A549 (cell line): ENCODE data around the gene EMX1. TPM values are rescaled to one million over a fixed set of nuclear protein-coding genes. Genes with fewer than 3 reads are reported as not detected.

ENCODE experiments used
- ATAC-seq, 2 experiments: fragments of 200-7000 bp in 1 of 2; fragments of >200 bp in 1 of 2; cut with Nextera tagmentation in 1 of 2; cut with Tn5 transposase in 1 of 2; 3 replicates each; pipeline versions ENCODE4 v1.8.0 to v1.9.1; 2018 to 2020; ENCODE audit warnings: mild to moderate bottlenecking in 1 of 2, moderate library complexity in 1 of 2
- CTCF ChIA-PET: fragments of 300-600 bp; sonication (Branson Sonifier 250); formaldehyde crosslinking; extraction: SDS; loops from one replicate; lab custom pipeline; 2021; ENCODE audit warnings: antibody characterized with exemption, inconsistent platforms; lab: Yijun Ruan, JAX
- POLR2A ChIA-PET: fragments of 350-600 bp; formaldehyde crosslinking; extraction: SDS; loops from one replicate; lab custom pipeline; 2021; ENCODE audit warnings: antibody characterized with exemption, inconsistent platforms; lab: Yijun Ruan, JAX
- DNase-seq, 2 experiments: peaks; one replicate each; pipeline versions ENCODE4 v3.0.0 to v3.0.0-alpha.2; 2011 to 2016; ENCODE audit warnings: low read depth in 1 of 2, low spot score in 1 of 2
- FAIRE-seq: peaks from 2 replicates; lab custom pipeline; 2011; peaks lifted over from hg19 to GRCh38; lab: Jason Lieb, UNC
- H3K27ac ChIP-seq, 2 experiments: fragments of >200 bp; sonication (Bioruptor Twin); formaldehyde crosslinking; 3 replicates each; pipeline ENCODE4 v1.5.1; 2016 to 2017
- H3K4me1 ChIP-seq: fragments of >200 bp; sonication (Bioruptor Twin); formaldehyde crosslinking; 3 replicates; pipeline ENCODE4 v1.6.1; 2016
- H3K4me2 ChIP-seq: fragments of >200 bp; sonication (Bioruptor Twin); formaldehyde crosslinking; 3 replicates; pipeline ENCODE4 v1.6.1; 2016
- H3K4me3 ChIP-seq: fragments of >200 bp; sonication (Bioruptor Twin); formaldehyde crosslinking; 3 replicates; pipeline ENCODE4 v1.5.1; 2016
- H3K9me3 ChIP-seq: fragments of >200 bp; sonication (Bioruptor Twin); formaldehyde crosslinking; 3 replicates; pipeline ENCODE4 v1.6.1; 2016
- CEBPB ChIP-seq, 2 experiments: fragments of >200 bp in 1 of 2; sonication (Bioruptor Twin) in 1 of 2; formaldehyde crosslinking in 1 of 2; IDR thresholded peaks; 2 replicates each; pipeline ENCODE4 v1.6.1; 2012 to 2016
- CHD2 ChIP-seq: fragments of 150-350 bp; IDR thresholded peaks from 2 replicates; pipeline ENCODE4 v1.6.1; 2014; ENCODE audit warnings: low read length; ENCODE audit not compliant: partially characterized antibody
- E2F6 ChIP-seq: IDR thresholded peaks from 2 replicates; pipeline ENCODE4 v1.6.1; 2012; ENCODE audit warnings: low read depth, borderline replicate concordance
- ELK1 ChIP-seq: fragments of 150-350 bp; IDR thresholded peaks from 2 replicates; pipeline ENCODE4 v1.6.1; 2014; ENCODE audit warnings: low read depth, mild to moderate bottlenecking, low read length
- EP300 ChIP-seq, 2 experiments: fragments of >200 bp; sonication (Bioruptor Twin); formaldehyde crosslinking; IDR thresholded peaks; 2 replicates in 1 of 2; 3 replicates in 1 of 2; pipeline ENCODE4 v1.6.1; 2016 to 2017
- ESRRA ChIP-seq: fragments of 150-350 bp; IDR thresholded peaks from 2 replicates; pipeline ENCODE4 v1.6.1; 2014; ENCODE audit warnings: mild to moderate bottlenecking, low read length, borderline replicate concordance
- FOSB ChIP-seq: fragments of 250-450 bp; sonication (Bioruptor Pico); IDR thresholded peaks from 2 replicates; pipeline ENCODE4 v1.5.0; 2020; ENCODE audit warnings: mild to moderate bottlenecking, moderate library complexity
- FOXS1 ChIP-seq: fragments of 250-450 bp; sonication (Bioruptor Pico); IDR thresholded peaks from 2 replicates; pipeline ENCODE4 v1.5.0; 2020; ENCODE audit warnings: mild to moderate bottlenecking, moderate library complexity
- GATA3 ChIP-seq: IDR thresholded peaks from 2 replicates; pipeline ENCODE4 v1.6.1; 2012; ENCODE audit warnings: borderline replicate concordance
- HOXB5 ChIP-seq: fragments of 250-450 bp; sonication (Bioruptor Pico); IDR thresholded peaks from 2 replicates; pipeline ENCODE4 v1.5.0; 2020; ENCODE audit warnings: mild to moderate bottlenecking, moderate library complexity
- KDM1A ChIP-seq: fragments of 200-600 bp; sonication (generic); IDR thresholded peaks from 2 replicates; pipeline ENCODE4 v1.6.1; 2016; ENCODE audit warnings: low read depth, mild to moderate bottlenecking
- MAZ ChIP-seq: fragments of 150-350 bp; IDR thresholded peaks from 2 replicates; pipeline ENCODE4 v1.6.1; 2014; ENCODE audit warnings: antibody characterized with exemption, low read depth, low read length, borderline replicate concordance
- MYC ChIP-seq: IDR thresholded peaks from 2 replicates; pipeline ENCODE4 v1.6.1; 2012; ENCODE audit warnings: mild to moderate bottlenecking, inconsistent platforms, low read length, improper control_type of control experiment, borderline replicate concordance
- NFE2L2 ChIP-seq: fragments of 150-350 bp; conservative IDR thresholded peaks from 2 replicates; pipeline ENCODE4 v1.6.1; 2014; ENCODE audit warnings: low read length
- NR3C1 ChIP-seq: fragments of >200 bp; sonication (Bioruptor Twin); formaldehyde crosslinking; IDR thresholded peaks from 3 replicates; pipeline ENCODE4 v1.6.1; 2017
- POLR2AphosphoS2 ChIP-seq: conservative IDR thresholded peaks from 2 replicates; pipeline ENCODE4 v1.6.1; 2012; ENCODE audit warnings: low read length, improper control_type of control experiment, inconsistent platforms
- SMC3 ChIP-seq: fragments of >200 bp; sonication (Bioruptor Twin); formaldehyde crosslinking; IDR thresholded peaks from 3 replicates; pipeline ENCODE4 v1.6.1; 2018; ENCODE audit warnings: inconsistent platforms
- TFCP2L1 ChIP-seq: fragments of 250-450 bp; sonication (Bioruptor Pico); IDR thresholded peaks from 2 replicates; pipeline ENCODE4 v1.5.0; 2021; ENCODE audit warnings: mild to moderate bottlenecking
- ZFP36 ChIP-seq: fragments of 450-650 bp; IDR thresholded peaks from 2 replicates; pipeline ENCODE4 v1.6.1; 2014; ENCODE audit warnings: borderline replicate concordance; ENCODE audit not compliant: partially characterized antibody
- ZNF302 ChIP-seq: fragments of 250-450 bp; sonication (Bioruptor Pico); IDR thresholded peaks from 2 replicates; pipeline ENCODE4 v1.9.0; 2021; ENCODE audit warnings: inconsistent platforms, mild to moderate bottlenecking, moderate library complexity
- ZSCAN20 ChIP-seq: fragments of 250-450 bp; sonication (Bioruptor Pico); IDR thresholded peaks from 2 replicates; pipeline ENCODE4 v1.8.0; 2022; ENCODE audit warnings: mild to moderate bottlenecking, moderate library complexity
- WGBS: methylation state at CpG from one replicate; pipeline ENCODE4 v1.1.6; 2017; ENCODE audit errors: missing lambda C conversion rate; 5-methylcytosine and 5-hydroxymethylcytosine counted together
- polyA plus RNA-seq, 4 experiments: library from polyadenylated mRNA; depleted of rRNA in 3 of 4; stranded (reverse); fragments of >200 nt; fragmentation: RNase III in 1 of 4; extraction: RNeasy Plus Mini Kit Qiagen cat#74134 plus additional on column Dnase treatment in 1 of 4; gene quantifications; 2 replicates in 3 of 4; 3 replicates in 1 of 4; pipeline ENCODE4 v1.2.3, GENCODE V29; 2011 to 2017
- TF ChIP-seq, protein P1 (sequence below): fragments of 200-600 bp; sonication (generic); IDR thresholded peaks from 2 replicates; pipeline ENCODE4 v1.6.1; 2016; ENCODE audit warnings: antibody characterized with exemption, mild to moderate bottlenecking, moderate library complexity
- TF ChIP-seq, protein P2 (sequence below): fragments of 250-450 bp; sonication (Bioruptor Pico); IDR thresholded peaks from 2 replicates; pipeline ENCODE4 v1.5.0; 2021; ENCODE audit warnings: mild to moderate bottlenecking, moderate library complexity, borderline replicate concordance

The EMX1 gene
- polyA plus RNA-seq, 2 of the 4 experiments (the other 2 are of a cell fraction): 0.05 TPM; not detected in 1

DNA sequence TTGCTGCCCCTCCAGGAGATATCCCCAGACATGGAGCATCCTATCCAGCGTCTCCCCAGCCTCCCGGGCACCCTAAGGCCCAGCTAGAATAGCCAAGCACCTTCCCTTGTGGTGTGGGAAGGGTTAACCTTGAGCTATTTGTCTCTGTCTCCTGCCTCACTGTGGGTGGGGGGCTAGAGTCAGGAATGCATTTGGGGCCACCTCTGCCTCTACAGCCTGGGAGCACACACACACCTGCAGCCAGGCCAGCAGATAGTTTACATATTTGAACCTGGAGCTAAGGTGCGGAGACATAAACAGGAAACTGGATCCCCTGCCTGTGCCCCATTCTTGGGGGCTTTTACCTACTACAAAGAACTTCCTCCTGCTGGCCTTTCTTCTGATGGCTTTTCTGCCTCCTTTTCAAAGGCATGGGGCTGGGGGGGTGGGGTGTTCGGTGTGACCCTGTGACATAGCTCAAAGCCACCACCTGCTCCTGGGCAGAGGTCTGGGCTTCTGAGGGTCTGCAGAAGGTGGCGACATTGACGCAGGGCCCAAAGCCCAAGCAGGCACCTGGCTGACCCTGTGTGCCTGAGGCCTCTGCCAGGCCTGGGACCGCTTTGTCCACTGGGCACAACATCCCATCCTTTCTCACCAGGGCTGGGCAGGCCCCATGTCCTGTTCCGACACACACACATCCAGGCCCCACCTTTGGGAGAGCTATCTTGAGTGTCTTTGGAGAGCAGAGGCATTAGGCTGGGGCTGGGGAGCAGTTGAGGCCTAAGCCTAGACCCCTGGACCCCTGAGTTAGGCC lies 34.2 kb downstream of the EMX1 start:
- no peak for DNase-seq
- no peak overlapping the region for H3K4me2 ChIP-seq
- WGBS: 96% methylated on average over 8 of the region's 8 CpGs
- no peaks in the 10 kb centered on the region for H3K9me3 ChIP-seq
- H3K4me3 ChIP-seq: no peak overlapping the region
- FAIRE-seq: no peak
- POLR2A ChIA-PET: no interaction called here
- ATAC-seq: no peak; a peak in 2 of 6 replicates
- H3K4me1 ChIP-seq: no peaks in the 10 kb centered on the region
- TF ChIP-seq CHD2 (no peak), ZNF302 (CRISPR knock-in tag) (no peak), KDM1A (no peak), HOXB5 (no peak), ELK1 (no peak), POLR2AphosphoS2 (no peak), NFE2L2 (no peak)
- TF ChIP-seq, protein P1, sequence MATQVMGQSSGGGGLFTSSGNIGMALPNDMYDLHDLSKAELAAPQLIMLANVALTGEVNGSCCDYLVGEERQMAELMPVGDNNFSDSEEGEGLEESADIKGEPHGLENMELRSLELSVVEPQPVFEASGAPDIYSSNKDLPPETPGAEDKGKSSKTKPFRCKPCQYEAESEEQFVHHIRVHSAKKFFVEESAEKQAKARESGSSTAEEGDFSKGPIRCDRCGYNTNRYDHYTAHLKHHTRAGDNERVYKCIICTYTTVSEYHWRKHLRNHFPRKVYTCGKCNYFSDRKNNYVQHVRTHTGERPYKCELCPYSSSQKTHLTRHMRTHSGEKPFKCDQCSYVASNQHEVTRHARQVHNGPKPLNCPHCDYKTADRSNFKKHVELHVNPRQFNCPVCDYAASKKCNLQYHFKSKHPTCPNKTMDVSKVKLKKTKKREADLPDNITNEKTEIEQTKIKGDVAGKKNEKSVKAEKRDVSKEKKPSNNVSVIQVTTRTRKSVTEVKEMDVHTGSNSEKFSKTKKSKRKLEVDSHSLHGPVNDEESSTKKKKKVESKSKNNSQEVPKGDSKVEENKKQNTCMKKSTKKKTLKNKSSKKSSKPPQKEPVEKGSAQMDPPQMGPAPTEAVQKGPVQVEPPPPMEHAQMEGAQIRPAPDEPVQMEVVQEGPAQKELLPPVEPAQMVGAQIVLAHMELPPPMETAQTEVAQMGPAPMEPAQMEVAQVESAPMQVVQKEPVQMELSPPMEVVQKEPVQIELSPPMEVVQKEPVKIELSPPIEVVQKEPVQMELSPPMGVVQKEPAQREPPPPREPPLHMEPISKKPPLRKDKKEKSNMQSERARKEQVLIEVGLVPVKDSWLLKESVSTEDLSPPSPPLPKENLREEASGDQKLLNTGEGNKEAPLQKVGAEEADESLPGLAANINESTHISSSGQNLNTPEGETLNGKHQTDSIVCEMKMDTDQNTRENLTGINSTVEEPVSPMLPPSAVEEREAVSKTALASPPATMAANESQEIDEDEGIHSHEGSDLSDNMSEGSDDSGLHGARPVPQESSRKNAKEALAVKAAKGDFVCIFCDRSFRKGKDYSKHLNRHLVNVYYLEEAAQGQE: no peak
- no peak overlapping the region for H3K27ac ChIP-seq
- CTCF ChIA-PET: interaction anchor here (0.6 to 4.4 kb wide), 10 partner anchors 9 to 226 kb away, joined by 3 to 34 read pairs (median 3); partner anchors contain the start of gene SPR

DNA sequence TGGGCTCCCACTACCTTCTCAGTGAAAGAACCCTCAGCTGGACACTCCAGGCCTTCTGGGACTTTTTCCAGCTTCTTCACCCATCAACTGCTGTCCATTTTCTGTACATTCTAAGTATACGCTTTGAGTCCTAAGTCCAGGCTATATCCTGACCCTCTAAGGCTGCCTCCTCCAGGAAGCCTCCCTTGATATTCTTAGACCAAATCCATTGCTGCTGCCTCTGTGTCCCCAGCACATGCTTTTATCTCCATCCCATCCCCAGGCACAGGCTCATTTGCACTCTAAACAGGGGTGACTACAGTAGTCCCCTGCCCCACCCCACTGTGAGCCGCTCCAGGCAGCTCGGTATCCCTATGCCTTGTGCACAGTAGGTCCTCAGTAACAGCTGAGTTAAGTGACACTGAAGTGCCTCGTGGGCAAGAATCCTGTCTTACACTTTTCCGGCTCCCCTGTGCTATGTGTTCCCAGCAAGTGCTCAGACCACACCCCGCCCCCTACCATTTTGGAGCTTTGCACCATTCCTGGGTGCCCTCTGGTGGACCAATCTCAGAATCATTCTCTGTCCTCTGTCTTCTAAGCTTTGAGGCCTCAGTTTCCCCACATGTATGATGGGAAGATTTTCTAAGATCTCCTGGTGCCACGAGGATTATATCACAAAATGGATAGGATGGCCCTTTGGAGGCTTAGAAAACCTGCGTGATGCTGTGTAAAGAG lies 34.9 kb downstream of the EMX1 start:
- Histone ChIP-seq H3K27ac (no peak overlapping the region), H3K4me2 (no peak overlapping the region)
- TF ChIP-seq ZFP36 (peak; percentile 77), FOXS1 (no peak)
- TF ChIP-seq, all 56 proteins: peak for 1
- Histone ChIP-seq H3K4me3 (no peak overlapping the region), H3K9me3 (no peaks in the 10 kb centered on the region), H3K4me1 (no peaks in the 10 kb centered on the region)
- no peak for FAIRE-seq
- CTCF ChIA-PET: interaction anchor here (0.7 to 4.4 kb wide), 12 partner anchors 10 to 225 kb away, joined by 3 to 34 read pairs (median 3); partner anchors contain the start of gene SPR
- ATAC-seq: no peak; a peak in 1 of 6 replicates
- 86% methylated on average over 8 of the region's 8 CpGs for WGBS
- no peak for DNase-seq
- POLR2A ChIA-PET: no interaction called here

GRCh38 chr2:72952961-72953360 lies 35.6 kb downstream of the EMX1 start:
- POLR2A ChIA-PET: no interaction called here
- Histone ChIP-seq H3K9me3 (no peaks in the 10 kb centered on the region), H3K4me2 (no peak overlapping the region), H3K4me1 (no peaks in the 10 kb centered on the region), H3K4me3 (no peak overlapping the region), H3K27ac (no peak overlapping the region)
- FAIRE-seq (no peak), ATAC-seq (no peak), DNase-seq (no peak)
- CTCF ChIA-PET: interaction anchor here (0.9 to 4.4 kb wide), 9 partner anchors 10 to 224 kb away, joined by 3 to 34 read pairs (median 3); partner anchors contain the start of genes EMX1 and SPR
- WGBS: 96% methylated on average over 14 of the region's 14 CpGs
- no peak for TF ChIP-seq EP300 (IDR thresholded peaks at IDR 0.05)
- TF ChIP-seq MAZ: no peak
- TF ChIP-seq, protein P2, sequence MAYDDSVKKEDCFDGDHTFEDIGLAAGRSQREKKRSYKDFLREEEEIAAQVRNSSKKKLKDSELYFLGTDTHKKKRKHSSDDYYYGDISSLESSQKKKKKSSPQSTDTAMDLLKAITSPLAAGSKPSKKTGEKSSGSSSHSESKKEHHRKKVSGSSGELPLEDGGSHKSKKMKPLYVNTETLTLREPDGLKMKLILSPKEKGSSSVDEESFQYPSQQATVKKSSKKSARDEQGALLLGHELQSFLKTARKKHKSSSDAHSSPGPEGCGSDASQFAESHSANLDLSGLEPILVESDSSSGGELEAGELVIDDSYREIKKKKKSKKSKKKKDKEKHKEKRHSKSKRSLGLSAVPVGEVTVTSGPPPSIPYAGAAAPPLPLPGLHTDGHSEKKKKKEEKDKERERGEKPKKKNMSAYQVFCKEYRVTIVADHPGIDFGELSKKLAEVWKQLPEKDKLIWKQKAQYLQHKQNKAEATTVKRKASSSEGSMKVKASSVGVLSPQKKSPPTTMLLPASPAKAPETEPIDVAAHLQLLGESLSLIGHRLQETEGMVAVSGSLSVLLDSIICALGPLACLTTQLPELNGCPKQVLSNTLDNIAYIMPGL: no peak
- TF ChIP-seq TFCP2L1 (CRISPR knock-in tag): no peak
- no peak for TF ChIP-seq SMC3
- no peak for TF ChIP-seq E2F6
- no peak for TF ChIP-seq ZSCAN20 (CRISPR knock-in tag)
- TF ChIP-seq ESRRA: no peak
- TF ChIP-seq FOSB (CRISPR knock-in tag): no peak
- TF ChIP-seq NR3C1: no peak
- TF ChIP-seq CEBPB (IDR thresholded peaks at IDR 0.05): no peak
- no peak for TF ChIP-seq GATA3
- TF ChIP-seq MYC: no peak
